Omental fat pad (tissue), 4 donors: ENCODE results near the gene MYO1B. TPM values are rescaled to one million over a fixed set of nuclear protein-coding genes. Genes with fewer than 3 reads are reported as not detected.

Experiments
- ATAC-seq: fragments of 150-250 bp; one replicate; pipeline ENCODE4 v1.9.1; 2016; ENCODE audit warnings: mild to moderate bottlenecking, moderate library complexity; ENCODE audit not compliant: low FRiP score
- DNase-seq: peaks from one replicate; pipeline ENCODE4 v3.0.0-alpha.2; 2019; ENCODE audit warnings: low spot score
- total RNA-seq, 4 donors: library from RNA; depleted of rRNA; stranded (reverse); fragments of >200 nt; gene quantifications; one replicate each; pipeline ENCODE4 v1.1.0, GENCODE V29; 2016
- TF ChIP-seq, protein P1 (sequence below), 3 donors: fragments of 450-650 bp; IDR thresholded peaks; one replicate each; pipeline ENCODE4 v1.5.1; 2016 to 2017; ENCODE audit warnings: antibody characterized with exemption in 3 of 3, mild to moderate bottlenecking in 3 of 3, moderate library complexity in 2 of 3

Gene MYO1B
- total RNA-seq, 4 donors from 2014 or later: 37.7 to 118 (median 59.8) TPM

DNA sequence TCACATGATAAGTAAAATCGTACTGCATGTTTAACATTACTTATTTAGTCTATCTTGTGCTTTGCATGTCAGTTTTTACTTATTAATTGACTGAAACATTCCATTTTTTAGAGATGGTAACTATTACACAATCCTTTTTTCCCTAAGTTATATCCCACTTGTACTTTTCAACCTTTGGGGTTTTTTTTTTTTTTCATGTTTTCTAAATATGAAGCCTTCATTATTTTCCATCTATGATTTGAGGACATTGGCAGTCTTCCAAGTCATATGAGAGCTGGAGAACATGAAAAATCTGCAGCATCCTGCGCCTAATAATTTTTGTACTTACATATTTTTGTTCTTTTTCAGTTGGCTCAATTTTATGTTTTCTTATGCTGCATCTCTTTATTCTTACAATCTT is 113.9 kb downstream of the MYO1B start:
- TF ChIP-seq, protein P1, sequence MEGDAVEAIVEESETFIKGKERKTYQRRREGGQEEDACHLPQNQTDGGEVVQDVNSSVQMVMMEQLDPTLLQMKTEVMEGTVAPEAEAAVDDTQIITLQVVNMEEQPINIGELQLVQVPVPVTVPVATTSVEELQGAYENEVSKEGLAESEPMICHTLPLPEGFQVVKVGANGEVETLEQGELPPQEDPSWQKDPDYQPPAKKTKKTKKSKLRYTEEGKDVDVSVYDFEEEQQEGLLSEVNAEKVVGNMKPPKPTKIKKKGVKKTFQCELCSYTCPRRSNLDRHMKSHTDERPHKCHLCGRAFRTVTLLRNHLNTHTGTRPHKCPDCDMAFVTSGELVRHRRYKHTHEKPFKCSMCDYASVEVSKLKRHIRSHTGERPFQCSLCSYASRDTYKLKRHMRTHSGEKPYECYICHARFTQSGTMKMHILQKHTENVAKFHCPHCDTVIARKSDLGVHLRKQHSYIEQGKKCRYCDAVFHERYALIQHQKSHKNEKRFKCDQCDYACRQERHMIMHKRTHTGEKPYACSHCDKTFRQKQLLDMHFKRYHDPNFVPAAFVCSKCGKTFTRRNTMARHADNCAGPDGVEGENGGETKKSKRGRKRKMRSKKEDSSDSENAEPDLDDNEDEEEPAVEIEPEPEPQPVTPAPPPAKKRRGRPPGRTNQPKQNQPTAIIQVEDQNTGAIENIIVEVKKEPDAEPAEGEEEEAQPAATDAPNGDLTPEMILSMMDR (IDR thresholded peaks at IDR 0.05): no peak
- no peak for ATAC-seq
- DNase-seq: no peak

- DNase-seq: no peak
- TF ChIP-seq, protein P1 (IDR thresholded peaks at IDR 0.05): no peak
- ATAC-seq: no peak
Measured at GRCh38 chr2:191360918-191361317, 115.7 kb downstream of the MYO1B start.

DNA sequence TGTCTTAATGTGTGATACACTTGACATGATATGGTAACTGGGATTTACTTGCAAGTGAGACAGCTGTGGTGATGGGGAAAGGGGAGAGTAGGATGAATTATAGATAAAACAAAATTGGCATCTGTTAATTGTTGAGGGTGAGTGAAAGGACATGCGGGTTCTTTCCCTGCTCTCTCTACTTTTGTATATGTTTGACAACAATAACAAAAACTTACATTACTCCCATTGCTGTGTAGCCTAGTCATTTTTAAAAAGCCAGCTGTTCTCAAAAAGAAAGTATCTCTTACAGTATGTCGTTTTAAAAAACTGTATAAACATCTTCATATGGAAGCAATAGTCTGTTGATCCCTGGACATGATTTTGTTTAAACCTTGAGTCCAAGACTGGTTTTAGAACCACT is 117.6 kb downstream of the MYO1B start:
- no peak for DNase-seq
- TF ChIP-seq, protein P1 (IDR thresholded peaks at IDR 0.05): no peak
- ATAC-seq: no peak

DNA sequence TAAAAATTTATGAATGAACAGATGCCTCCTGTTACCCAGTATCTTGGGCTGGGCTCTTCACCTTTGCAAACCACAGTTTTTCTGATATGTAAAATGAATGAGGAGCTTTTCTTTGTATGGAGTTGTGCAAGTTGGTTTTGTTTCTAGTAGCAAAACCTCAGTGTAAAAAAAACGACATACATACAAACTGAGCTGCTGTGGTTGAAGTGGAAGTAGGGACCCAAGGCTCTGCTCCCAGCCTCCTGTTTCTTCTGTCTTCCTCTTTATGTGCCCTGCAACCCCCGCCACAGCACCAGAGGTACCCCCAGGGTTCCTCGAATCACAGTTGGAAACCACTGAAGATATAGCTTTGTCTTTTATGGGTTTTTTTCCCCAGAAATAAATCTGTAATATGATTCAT is 118.1 kb downstream of the MYO1B start:
- TF ChIP-seq, protein P1 (IDR thresholded peaks at IDR 0.05): no peak
- ATAC-seq (no peak), DNase-seq (no peak)

GRCh38 chr2:191365089-191365488 is 119.9 kb downstream of the MYO1B start:
- ATAC-seq (no peak), DNase-seq (no peak)
- TF ChIP-seq, protein P1 (IDR thresholded peaks at IDR 0.05): no peak

GRCh38 chr2:191366199-191366598 is 121.0 kb downstream of the MYO1B start:
- ATAC-seq: peak; percentile 80
- DNase-seq: no peak
- TF ChIP-seq, protein P1 (IDR thresholded peaks at IDR 0.05): no peak

DNA sequence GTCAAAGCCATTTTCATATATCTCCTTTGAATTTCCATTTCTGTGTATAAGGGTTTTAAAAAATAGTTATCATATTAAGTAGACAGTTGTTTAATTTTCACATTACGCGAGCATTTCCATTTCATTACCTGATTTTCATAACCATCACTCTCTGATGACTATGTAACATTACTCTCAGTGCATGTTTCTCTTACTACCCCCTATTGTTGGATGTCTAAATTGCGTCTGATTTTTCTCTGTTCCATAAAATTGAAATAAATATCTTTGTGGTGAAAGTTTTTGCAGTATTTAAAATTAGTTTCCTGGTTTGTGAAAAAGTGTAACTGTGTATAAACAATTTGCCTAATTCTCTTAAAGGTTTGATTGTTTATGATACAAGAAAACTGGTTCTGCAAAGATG is 123.8 kb downstream of the MYO1B start:
- ATAC-seq (no peak), DNase-seq (no peak)
- TF ChIP-seq, protein P1 (IDR thresholded peaks at IDR 0.05): no peak
